Breast epithelium (tissue), 4 donors: Measurements from ENCODE around the gene UCK2. TPM values are rescaled to one million over a fixed set of nuclear protein-coding genes. Genes with fewer than 3 reads are reported as not detected.

Experiments used
- DNase-seq, 2 donors: peaks; one replicate each; pipeline ENCODE4 v3.0.0-alpha.2; 2019; ENCODE audit warnings: low spot score in 2 of 2
- H3K27ac ChIP-seq, 2 donors: fragments of 200-600 bp; sonication (generic) in 1 of 2; one replicate each; pipeline ENCODE4 v1.5.1; 2016 to 2019; ENCODE audit warnings: mild to moderate bottlenecking in 1 of 2
- H3K27me3 ChIP-seq, 2 donors: fragments of 200-600 bp; sonication (generic) in 1 of 2; one replicate each; pipeline versions ENCODE4 v1.5.1 to v1.6.0; 2017 to 2019; ENCODE audit warnings: control low read depth in 1 of 2, mild to moderate bottlenecking in 1 of 2
- H3K36me3 ChIP-seq: fragments of 200-600 bp; one replicate; pipeline ENCODE4 v1.5.1; 2019
- H3K4me1 ChIP-seq, 2 donors: fragments of 200-600 bp; sonication (generic); one replicate each; pipeline ENCODE4 v1.5.1; 2016 to 2019; ENCODE audit warnings: control low read depth in 1 of 2
- H3K4me3 ChIP-seq, 3 donors: fragments of 200-600 bp; sonication (generic); 1 replicate in 2 of 3; 2 replicates in 1 of 3; pipeline ENCODE4 v1.5.1; 2016 to 2019; ENCODE audit warnings: mild to moderate bottlenecking in 3 of 3, moderate library complexity in 2 of 3
- H3K9me3 ChIP-seq, 2 donors: fragments of 200-600 bp; sonication (generic) in 1 of 2; one replicate each; pipeline ENCODE4 v1.5.1; 2016 to 2019; ENCODE audit warnings: control low read depth in 1 of 2
- CTCF ChIP-seq, 3 donors: fragments of 450-650 bp; IDR thresholded peaks; one replicate each; pipeline ENCODE4 v1.5.1; 2016 to 2017; ENCODE audit warnings: antibody characterized with exemption in 3 of 3, mild to moderate bottlenecking in 3 of 3, moderate library complexity in 3 of 3
- POLR2A ChIP-seq: fragments of 450-650 bp; IDR thresholded peaks from one replicate; pipeline ENCODE4 v1.6.1; 2016; ENCODE audit warnings: antibody characterized with exemption, mild to moderate bottlenecking, moderate library complexity
- POLR2AphosphoS5 ChIP-seq, 3 donors: sonication (generic); formaldehyde crosslinking; IDR thresholded peaks; one replicate each; pipeline ENCODE4 v1.6.1; 2017; ENCODE audit warnings: antibody characterized with exemption in 3 of 3
- intact Hi-C: fragments of 100-400 bp; cut with DNase I; formaldehyde crosslinking; loops from one replicate; pipeline ENCODE4 v1.15.1; 2023; ENCODE audit warnings: low total_unique reads
- total RNA-seq, 3 donors: library from RNA; depleted of rRNA; stranded (reverse); fragments of >200 nt; gene quantifications; one replicate each; pipeline ENCODE4 v1.1.0, GENCODE V29; 2016

UCK2 gene
- total RNA-seq, 3 donors from 2014 or later = 13.6 to 51.1 (median 45.9) TPM

GRCh38 chr1:165833358-165833757 lies 5.9 kb downstream of the UCK2 start:
- intact Hi-C loops = no loop called here
- Histone ChIP-seq H3K27me3 (no peaks in the 10 kb centered on the region), H3K27ac (no peak overlapping the region), H3K36me3 (no peaks in the 10 kb centered on the region), H3K9me3 (no peaks in the 10 kb centered on the region), H3K4me3 (no peak overlapping the region), H3K4me1 (no peaks in the 10 kb centered on the region)
- TF ChIP-seq POLR2A (no peak), POLR2AphosphoS5 (IDR thresholded peaks at IDR 0.05) (no peak), CTCF (IDR thresholded peaks at IDR 0.05) (no peak)
- DNase-seq = no peak

- Histone ChIP-seq H3K4me1 (no peaks in the 10 kb centered on the region), H3K36me3 (no peaks in the 10 kb centered on the region), H3K27me3 (no peaks in the 10 kb centered on the region), H3K27ac (no peak overlapping the region), H3K9me3 (no peaks in the 10 kb centered on the region), H3K4me3 (no peak overlapping the region)
- TF ChIP-seq CTCF (IDR thresholded peaks at IDR 0.05) (no peak), POLR2A (no peak), POLR2AphosphoS5 (IDR thresholded peaks at IDR 0.05) (no peak)
- DNase-seq = no peak
- intact Hi-C loops = no loop called here
These were observed 6.8 kb downstream of the UCK2 start for GRCh38 chr1:165834229-165834628.

- no peak overlapping the region for H3K27ac ChIP-seq
- H3K9me3 ChIP-seq = no peaks in the 10 kb centered on the region
- no peak for TF ChIP-seq POLR2A
- no peak for TF ChIP-seq CTCF (IDR thresholded peaks at IDR 0.05)
- TF ChIP-seq POLR2AphosphoS5 (IDR thresholded peaks at IDR 0.05) = no peak
- intact Hi-C loops = no loop called here
- no peak overlapping the region for H3K4me3 ChIP-seq
- H3K36me3 ChIP-seq = no peaks in the 10 kb centered on the region
- no peak for DNase-seq
- H3K27me3 ChIP-seq = no peaks in the 10 kb centered on the region
- H3K4me1 ChIP-seq = no peaks in the 10 kb centered on the region
These were observed 7.5 kb downstream of the UCK2 start for GRCh38 chr1:165834881-165835280.

- no peak for DNase-seq
- Histone ChIP-seq H3K36me3 (no peaks in the 10 kb centered on the region), H3K4me1 (no peaks in the 10 kb centered on the region), H3K27me3 (no peaks in the 10 kb centered on the region), H3K9me3 (no peaks in the 10 kb centered on the region), H3K27ac (no peak overlapping the region), H3K4me3 (no peak overlapping the region)
- intact Hi-C loops = no loop called here
- no peak for TF ChIP-seq POLR2A
These were observed 9.5 kb downstream of the UCK2 start for GRCh38 chr1:165836664-165837482.

GRCh38 chr1:165837838-165838364 lies 10.5 kb downstream of the UCK2 start:
- H3K4me1 ChIP-seq = no peaks in the 10 kb centered on the region
- H3K27ac ChIP-seq = no peak overlapping the region
- H3K27me3 ChIP-seq = no peaks in the 10 kb centered on the region
- DNase-seq = no peak
- no peaks in the 10 kb centered on the region for H3K36me3 ChIP-seq
- H3K4me3 ChIP-seq = no peak overlapping the region
- TF ChIP-seq CTCF (IDR thresholded peaks at IDR 0.05) = no peak
- no peak for TF ChIP-seq POLR2AphosphoS5 (IDR thresholded peaks at IDR 0.05)
- no peak for TF ChIP-seq POLR2A
- intact Hi-C loops = no loop called here
- H3K9me3 ChIP-seq = no peaks in the 10 kb centered on the region
